GM12891 (cell line): ENCODE results near the gene RUNX1.
"Not testable (repeated sequence)": the region's sequence is repeated elsewhere in the genome, so short reads cannot be mapped to it uniquely, and the experiment has no call there.

Source experiments
- DNase-seq: peaks from one replicate; pipeline ENCODE4 v3.0.0; 2011; ENCODE audit warnings: low spot score; ENCODE audit not compliant: insufficient read length
- FAIRE-seq: peaks from 2 replicates; lab custom pipeline; 2011; peaks lifted over from hg19 to GRCh38; lab: Jason Lieb, UNC
- PAX5 ChIP-seq: IDR thresholded peaks from 2 replicates; pipeline ENCODE4 v1.6.1; 2011; ENCODE audit warnings: low read length, moderate library complexity, mild to moderate bottlenecking; ENCODE audit not compliant: insufficient read depth, severe bottlenecking
- POLR2A ChIP-seq: IDR thresholded peaks from 2 replicates; pipeline ENCODE4 v1.6.1; 2011; ENCODE audit warnings: low read depth, low read length, control low read depth
- POLR2AphosphoS5 ChIP-seq: IDR thresholded peaks from 2 replicates; pipeline ENCODE4 v1.6.1; 2011; ENCODE audit warnings: low read depth, low read length, control low read depth
- POU2F2 ChIP-seq: IDR thresholded peaks from 2 replicates; pipeline ENCODE4 v1.6.1; 2011; ENCODE audit warnings: low read depth, mild to moderate bottlenecking, control low read depth, low read length, moderate library complexity
- SPI1 ChIP-seq: IDR thresholded peaks from 2 replicates; pipeline ENCODE4 v1.6.1; 2011; ENCODE audit warnings: low read depth, low read length, control low read depth
- TAF1 ChIP-seq: IDR thresholded peaks from 2 replicates; pipeline ENCODE4 v1.6.1; 2011; ENCODE audit warnings: low read depth, low read length, control low read depth

Gene RUNX1

DNA sequence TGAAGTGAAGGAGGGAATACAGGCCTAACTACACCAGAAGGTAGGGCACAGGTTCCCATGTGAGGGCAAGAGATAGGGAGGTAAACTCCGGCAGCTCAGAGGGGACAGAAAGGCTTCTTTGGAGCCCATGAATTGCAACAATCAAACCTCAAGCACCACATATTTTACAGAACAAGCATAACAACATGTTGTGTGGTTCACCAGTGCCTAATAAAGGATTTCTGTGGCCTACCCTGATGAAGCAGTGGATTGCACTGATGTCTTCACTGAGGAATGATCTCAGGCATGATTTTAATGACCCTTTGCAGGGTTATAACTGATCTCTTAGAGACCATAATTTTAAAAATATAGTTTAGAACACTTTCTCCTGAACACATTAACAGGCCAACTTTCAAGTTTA lies 77.4 kb downstream of the RUNX1 start:
- FAIRE-seq (peak; percentile 38), DNase-seq (no peak)
- no peak for TF ChIP-seq POLR2AphosphoS5
- no peak for TF ChIP-seq TAF1
- no peak for TF ChIP-seq POU2F2
- no peak for TF ChIP-seq POLR2A
- TF ChIP-seq SPI1: no peak
- TF ChIP-seq PAX5: no peak

- no peak for TF ChIP-seq SPI1
- TF ChIP-seq PAX5: no peak
- TF ChIP-seq POLR2AphosphoS5: no peak
- no peak for TF ChIP-seq POU2F2
- TF ChIP-seq TAF1: no peak
- FAIRE-seq: peak; percentile 54
- no peak for DNase-seq
These were observed 78.5 kb downstream of the RUNX1 start for GRCh38 chr21:34970566-34970965.

GRCh38 chr21:34970167-34970500 lies 79.0 kb downstream of the RUNX1 start:
- TF ChIP-seq TAF1 (no peak), POLR2A (no peak), POLR2AphosphoS5 (no peak), POU2F2 (no peak), SPI1 (no peak), PAX5 (no peak)
- FAIRE-seq (no peak), DNase-seq (no peak)

- FAIRE-seq (no peak), DNase-seq (no peak)
- TF ChIP-seq SPI1: peak; percentile 33; the same call in 1 of the 2 replicates
- TF ChIP-seq TAF1: no peak
These were observed 79.5 kb downstream of the RUNX1 start for GRCh38 chr21:34969423-34970166.

GRCh38 chr21:34968414-34969333 lies 80.4 kb downstream of the RUNX1 start:
- peak; percentile 9 for FAIRE-seq
- DNase-seq: no peak
- no peak for TF ChIP-seq PAX5
- TF ChIP-seq TAF1: no peak
- no peak for TF ChIP-seq SPI1

GRCh38 chr21:34967509-34968289 lies 81.4 kb downstream of the RUNX1 start:
- TF ChIP-seq POLR2AphosphoS5: no peak
- FAIRE-seq (no peak), DNase-seq (no peak)

DNA sequence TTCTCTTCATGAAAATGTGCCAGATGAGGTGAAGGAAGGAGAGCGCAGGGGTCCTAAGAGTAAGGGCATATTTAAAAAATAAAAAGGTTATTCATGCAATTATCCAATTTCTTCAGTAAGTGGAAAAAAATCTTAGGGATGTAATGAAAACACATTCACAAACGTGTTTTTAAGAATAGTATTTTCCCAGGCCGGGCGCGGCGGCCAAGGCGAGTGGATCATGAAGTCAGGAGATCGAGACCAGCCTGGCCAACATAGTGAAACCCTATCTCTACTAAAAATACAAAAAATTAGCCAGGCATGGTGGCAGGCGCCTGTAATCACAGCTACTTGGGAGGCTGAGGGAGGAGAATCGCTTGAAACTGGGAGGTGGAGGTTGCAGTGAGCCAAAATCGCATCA lies 82.2 kb downstream of the RUNX1 start:
- FAIRE-seq, DNase-seq: not testable (repeated sequence)

GRCh38 chr21:34965200-34966174 lies 83.6 kb downstream of the RUNX1 start:
- no peak for DNase-seq
- FAIRE-seq: no peak

DNA sequence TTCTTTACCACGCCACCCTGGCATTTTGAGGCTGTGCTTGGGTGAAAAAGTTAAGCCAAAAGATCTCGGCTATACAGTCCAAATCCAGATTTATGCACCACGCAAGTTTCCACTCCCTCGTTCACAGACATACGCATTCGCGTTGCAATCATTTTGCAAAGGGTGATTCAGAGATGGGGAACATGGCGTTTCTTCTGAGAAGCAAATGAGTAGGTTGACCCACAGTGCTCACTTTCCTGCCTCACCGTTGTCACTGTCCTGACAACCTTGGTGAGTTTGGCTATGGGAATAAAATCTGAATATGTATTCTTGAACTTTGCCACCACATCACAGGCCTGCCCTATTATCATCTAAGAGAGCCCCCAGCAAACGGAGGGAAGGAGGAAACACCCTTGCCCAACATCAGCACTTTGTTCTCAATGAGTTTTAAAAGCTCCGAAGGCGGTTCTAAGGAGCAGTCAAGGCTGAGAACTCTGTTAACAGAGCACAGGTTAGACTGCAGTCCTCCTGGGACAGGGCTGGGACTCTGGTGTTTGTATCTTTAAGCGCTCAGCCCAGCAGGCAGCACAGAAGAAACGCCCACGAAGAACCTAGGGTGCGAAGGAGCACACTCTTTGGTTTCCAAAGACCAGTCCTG lies 86.4 kb downstream of the RUNX1 start:
- TF ChIP-seq PAX5 (no peak), POU2F2 (no peak), SPI1 (no peak), TAF1 (no peak), POLR2AphosphoS5 (no peak), POLR2A (no peak)
- FAIRE-seq: no peak
- no peak for DNase-seq

More at GRCh38 chr21:34965200-34966174, 83.6 kb downstream of the RUNX1 start:
- no peak for TF ChIP-seq POU2F2
- no peak for TF ChIP-seq PAX5
- TF ChIP-seq POLR2A: no peak
- no peak for TF ChIP-seq POLR2AphosphoS5
- no peak for TF ChIP-seq SPI1
- TF ChIP-seq TAF1: no peak
